HG03439 (cell line): ENCODE measurements around the gene LTB4R2.
"Not testable (repeated sequence)": the region's sequence is repeated elsewhere in the genome, so short reads cannot be mapped to it uniquely, and the experiment has no call there.

ENCODE experiments used
- ATAC-seq: cut with Tn5 transposase; IDR thresholded peaks from one replicate; pipeline ENCODE4 v1.9.1; 2021; ENCODE audit warnings: mild to moderate bottlenecking, moderate library complexity; ENCODE audit not compliant: unreplicated experiment

The LTB4R2 gene

DNA sequence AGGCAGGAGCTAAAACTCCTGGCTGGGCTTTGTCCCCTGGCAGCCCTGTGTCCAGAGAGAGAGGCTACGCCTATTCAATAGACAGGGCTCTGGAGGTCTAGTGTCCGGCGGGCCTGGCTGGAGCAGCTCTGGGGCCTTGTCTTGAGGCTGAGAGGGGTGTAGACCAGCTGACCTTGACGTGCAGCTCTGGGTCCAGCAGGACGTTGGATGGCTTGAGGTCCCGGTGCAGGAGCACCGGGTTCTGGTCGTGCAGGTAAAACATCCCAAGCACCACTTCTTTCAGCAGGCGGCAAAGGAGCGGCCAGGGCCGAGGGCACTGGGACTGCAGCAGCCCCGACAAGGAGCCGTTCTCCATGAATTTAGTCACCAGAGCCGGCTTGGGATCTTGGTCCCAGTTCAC, 28.9 kb downstream of the LTB4R2 start:
- no peak for ATAC-seq

DNA sequence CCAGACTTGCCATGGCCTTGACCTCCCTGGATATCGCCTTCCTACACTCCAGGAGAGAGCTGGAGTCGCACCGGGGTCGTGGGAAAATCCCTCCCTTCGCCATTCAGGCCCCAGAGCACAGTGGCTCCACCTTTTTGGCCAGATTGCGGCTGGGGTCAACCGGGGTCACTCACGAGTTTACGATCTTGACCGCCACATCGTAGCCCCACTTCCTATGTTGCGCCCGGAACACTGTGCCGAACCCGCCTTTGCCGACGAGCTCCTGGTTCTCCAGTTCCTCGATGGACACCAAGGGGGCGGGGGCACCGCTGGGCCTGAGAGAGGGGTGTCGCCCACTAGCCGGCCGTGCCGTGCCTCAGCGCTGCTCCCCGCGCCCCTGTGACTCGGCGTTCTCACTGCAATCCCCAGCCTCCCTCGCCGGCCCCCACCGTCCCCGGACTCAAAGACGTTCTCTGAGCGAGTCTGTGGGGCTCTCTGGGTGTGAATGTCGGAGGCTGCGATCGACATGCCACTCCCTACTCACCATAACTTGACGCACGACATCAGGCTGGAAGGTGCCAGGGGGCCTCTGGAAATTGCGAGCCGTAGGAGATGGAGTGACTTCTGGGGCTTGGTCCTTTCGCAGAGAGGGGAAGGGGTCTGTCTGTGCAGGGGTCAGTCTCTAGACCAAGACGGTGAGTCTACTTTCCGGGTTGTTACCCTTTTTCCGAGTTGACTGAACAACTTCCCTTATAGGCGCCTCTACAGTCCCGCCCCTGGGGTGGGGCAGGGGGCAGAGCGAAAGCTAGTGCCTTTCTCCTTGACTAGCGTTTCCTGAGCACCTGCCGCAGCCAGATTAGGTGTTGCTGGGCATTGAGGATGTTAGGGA, 29.6 kb downstream of the LTB4R2 start, which contains the start of gene RIPK3:
Gene RIPK3, minus strand, starts transcription at position 708 of the 868 bp plus-strand sequence. Its CDS starts 165 bp downstream, at position 543.
- ATAC-seq = peak; percentile 78

- no peak for ATAC-seq
These were observed 30.7 kb downstream of the LTB4R2 start for GRCh38 chr14:24340606-24341005.

DNA sequence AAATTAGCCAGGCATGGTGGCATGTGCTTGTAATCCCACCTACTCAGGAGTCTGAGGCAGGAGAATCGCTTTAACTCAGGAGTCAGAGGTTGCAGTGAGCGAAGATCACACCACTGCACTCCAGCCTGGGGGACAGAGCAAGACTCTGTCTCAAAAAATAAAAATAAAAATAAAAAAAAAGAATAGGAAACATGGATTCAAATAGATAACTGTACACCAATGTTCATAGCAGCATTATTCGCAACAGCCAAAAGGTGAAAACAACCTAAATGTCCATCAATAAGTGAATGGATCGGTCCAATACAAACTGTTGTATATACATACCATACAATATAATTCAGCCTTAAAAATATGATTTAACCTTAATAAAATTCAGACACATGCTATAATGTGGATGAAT, 32.9 kb downstream of the LTB4R2 start:
- no peak for ATAC-seq

DNA sequence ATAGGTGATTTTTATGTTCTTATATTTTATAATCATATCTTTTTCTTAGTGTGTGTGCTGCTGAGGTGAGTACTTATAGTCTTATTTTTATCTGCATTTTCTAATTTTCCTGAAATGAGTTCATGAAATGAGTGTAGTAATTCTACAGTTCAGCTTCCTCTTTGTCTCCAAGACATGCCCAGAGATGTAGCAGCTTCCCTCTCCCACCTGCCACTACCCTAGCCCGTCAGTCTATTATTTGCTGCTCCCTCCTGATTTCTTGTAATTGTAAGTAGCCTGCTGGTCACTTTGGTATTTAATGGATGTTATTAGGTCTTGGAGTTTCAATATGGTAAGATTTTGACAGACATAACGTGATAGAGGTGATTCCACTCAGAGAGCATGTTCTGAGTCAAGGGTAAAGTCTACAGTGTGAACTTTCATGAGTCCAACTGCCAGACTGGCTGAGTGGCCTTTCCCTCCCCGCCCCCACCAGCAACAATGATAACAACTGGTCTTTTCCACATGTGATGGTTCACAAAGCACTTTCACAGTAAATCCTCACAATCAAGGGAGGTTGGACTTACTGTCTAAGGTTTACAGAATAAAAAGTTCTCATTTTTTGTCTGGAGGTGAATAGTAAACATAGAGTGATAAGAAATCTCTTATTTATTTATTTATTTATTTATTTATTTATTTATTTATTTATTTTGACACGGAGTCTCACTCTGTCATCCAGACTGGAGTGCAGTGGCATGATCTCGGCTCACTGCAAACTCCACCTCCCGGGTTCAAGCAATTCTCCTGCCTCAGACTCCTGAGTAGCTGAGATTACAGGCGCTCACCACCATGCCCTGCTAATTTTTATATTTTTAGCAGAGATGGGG, 34.1 kb downstream of the LTB4R2 start:
- ATAC-seq = no peak

- ATAC-seq = no peak
These were observed 37.2 kb downstream of the LTB4R2 start for GRCh38 chr14:24347134-24347533.

GRCh38 chr14:24348186-24348585, 38.2 kb downstream of the LTB4R2 start:
- ATAC-seq = no peak

DNA sequence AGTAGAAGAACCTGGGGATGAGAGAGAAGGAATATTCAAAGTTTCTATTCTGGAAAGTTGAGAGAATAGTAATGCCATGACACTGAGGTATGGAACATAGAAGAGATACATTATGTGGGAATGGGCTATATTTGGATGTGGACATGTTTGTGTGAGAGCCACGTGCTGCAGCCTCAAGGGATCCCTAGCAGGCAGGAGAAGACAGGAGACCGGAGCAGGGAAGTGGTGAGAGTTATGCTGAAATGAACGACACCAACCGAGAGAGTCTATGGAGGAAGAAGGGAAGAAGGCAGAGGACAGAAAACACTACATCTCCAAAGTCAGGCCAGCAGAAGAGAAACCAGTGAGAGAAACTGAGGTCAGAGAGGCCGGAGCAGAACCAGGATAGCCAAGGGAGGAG, 39.8 kb downstream of the LTB4R2 start:
- no peak for ATAC-seq

DNA sequence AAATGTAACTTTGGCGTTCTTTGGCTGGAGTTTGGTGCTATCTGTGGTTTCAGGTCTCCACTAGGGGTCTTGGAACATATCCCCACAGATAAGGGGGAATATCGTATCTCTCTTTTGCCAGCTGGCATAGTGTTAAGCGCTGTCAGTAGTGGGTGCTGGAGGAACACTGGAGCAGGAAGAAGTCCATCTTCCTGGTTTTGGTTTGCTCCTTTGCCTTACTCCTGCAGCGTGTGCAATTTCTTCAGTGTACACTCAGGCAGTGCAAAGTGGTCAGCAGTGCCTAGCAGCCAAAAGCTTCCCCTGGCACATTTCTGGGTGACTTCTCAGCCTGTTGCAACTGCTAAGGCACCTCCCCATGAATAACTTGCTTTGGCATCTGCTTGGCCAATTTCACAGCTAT, 41.6 kb downstream of the LTB4R2 start:
- ATAC-seq = no peak

GRCh38 chr14:24353559-24354481, 43.9 kb downstream of the LTB4R2 start:
- no peak for ATAC-seq

DNA sequence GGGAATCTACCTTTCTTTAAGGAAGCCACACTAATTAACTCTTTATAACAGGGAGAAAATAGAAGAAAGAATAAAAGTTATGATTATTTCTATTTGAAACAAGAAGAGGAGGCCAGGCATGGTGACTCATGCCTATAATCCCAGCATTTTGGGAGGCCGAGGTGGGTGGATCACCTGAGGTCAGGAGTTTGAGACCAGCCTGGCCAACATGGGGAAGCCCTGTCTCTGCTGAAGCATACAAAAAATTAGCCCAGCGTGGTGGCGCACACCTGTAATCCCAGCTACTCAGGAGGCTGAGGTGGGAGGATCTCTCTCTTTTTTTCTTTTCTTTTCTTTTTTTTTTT, 44.5 kb downstream of the LTB4R2 start:
- ATAC-seq = not testable (repeated sequence)

GRCh38 chr14:24355009-24355408, 45.1 kb downstream of the LTB4R2 start:
- no peak for ATAC-seq

- no peak for ATAC-seq
These were observed 46.3 kb downstream of the LTB4R2 start for GRCh38 chr14:24356208-24356607.

DNA sequence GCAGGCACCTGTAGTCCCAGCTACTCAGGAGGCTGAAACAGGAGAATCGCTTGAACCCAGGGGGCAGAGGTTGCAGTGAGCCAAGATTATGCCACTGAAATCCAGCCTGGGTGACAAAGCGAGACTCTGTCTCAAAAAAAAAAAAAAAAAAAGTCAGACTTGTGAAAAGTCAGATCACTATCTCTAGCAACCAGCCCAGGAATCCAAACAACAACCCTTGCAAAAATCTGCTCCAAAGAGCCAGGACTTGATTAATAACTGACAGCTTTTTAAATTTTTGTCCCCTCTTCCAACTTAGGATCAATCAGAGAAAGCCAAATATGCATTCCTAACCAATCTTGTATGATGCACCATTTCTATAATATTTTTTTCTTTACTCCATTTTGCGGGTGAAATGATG, 50.3 kb downstream of the LTB4R2 start:
- ATAC-seq = no peak

- ATAC-seq = no peak
These were observed 51.4 kb downstream of the LTB4R2 start for GRCh38 chr14:24361326-24361725.
